HG02852 (cell line): ENCODE measurements around the gene PSPC1.
"Not testable (repeated sequence)": the region's sequence is repeated elsewhere in the genome, so short reads cannot be mapped to it uniquely, and the experiment has no call there.

ENCODE experiments used
- ATAC-seq: cut with Tn5 transposase; IDR thresholded peaks from one replicate; pipeline ENCODE4 v1.9.1; 2021; ENCODE audit warnings: mild to moderate bottlenecking, moderate library complexity; ENCODE audit not compliant: unreplicated experiment

PSPC1 gene, protein sequence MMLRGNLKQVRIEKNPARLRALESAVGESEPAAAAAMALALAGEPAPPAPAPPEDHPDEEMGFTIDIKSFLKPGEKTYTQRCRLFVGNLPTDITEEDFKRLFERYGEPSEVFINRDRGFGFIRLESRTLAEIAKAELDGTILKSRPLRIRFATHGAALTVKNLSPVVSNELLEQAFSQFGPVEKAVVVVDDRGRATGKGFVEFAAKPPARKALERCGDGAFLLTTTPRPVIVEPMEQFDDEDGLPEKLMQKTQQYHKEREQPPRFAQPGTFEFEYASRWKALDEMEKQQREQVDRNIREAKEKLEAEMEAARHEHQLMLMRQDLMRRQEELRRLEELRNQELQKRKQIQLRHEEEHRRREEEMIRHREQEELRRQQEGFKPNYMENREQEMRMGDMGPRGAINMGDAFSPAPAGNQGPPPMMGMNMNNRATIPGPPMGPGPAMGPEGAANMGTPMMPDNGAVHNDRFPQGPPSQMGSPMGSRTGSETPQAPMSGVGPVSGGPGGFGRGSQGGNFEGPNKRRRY

DNA sequence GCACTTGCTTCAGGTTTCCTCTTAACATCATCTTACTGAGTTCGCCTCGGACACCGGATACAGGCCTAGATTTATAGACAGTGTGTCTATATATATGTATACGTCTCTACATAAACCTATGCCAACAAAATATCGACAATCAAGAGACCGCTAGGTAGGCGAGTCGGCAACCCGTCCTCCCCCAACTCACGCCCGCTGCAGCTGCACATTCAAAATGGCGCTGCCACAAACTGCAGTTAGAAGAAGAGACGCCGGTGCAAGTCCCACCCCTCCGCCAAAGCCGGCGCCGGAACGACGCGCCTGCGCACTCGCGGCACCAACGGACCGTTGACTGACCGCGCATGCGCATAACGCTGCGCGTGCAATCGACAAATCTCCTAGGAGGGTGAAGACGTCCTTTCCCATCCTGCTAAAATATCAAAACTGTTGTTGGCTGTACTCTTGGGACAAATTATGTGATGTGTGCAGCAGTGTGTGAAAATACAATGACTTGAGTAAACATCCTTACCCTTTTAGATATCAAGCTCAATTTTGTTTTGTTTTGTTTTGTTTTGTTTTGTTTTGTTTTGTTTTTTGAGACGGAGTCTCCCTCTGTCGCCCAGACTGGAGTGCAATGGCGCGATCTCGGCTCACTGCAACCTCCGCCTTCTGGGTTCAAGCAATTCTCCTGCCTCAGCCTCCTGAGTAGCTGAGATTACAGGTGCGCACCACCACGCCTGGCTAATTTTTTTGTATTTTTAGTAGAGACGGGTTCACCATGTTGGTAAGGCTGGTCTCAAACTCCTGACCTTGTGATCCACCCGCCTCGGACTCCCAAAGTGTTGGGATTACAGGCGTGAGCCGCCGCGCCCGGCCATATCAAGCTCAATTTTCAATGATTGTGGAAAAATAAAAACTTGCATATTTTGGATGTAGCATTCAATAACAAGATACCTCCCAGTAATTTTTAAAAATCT lies at the start of gene PSPC1:
PSPC1 (minus strand) TSS at position 219 of the 956 bp plus-strand sequence; CDS start at position 31, 188 bp downstream.
- ATAC-seq: peak; percentile 82

GRCh38 chr13:19822673-19823072 lies 39.9 kb upstream of the PSPC1 start:
- ATAC-seq: no peak

- ATAC-seq: no peak
Measured at GRCh38 chr13:19818223-19818842, 35.6 kb upstream of the PSPC1 start.

GRCh38 chr13:19817510-19818158 lies 34.9 kb upstream of the PSPC1 start:
- ATAC-seq: no peak

DNA sequence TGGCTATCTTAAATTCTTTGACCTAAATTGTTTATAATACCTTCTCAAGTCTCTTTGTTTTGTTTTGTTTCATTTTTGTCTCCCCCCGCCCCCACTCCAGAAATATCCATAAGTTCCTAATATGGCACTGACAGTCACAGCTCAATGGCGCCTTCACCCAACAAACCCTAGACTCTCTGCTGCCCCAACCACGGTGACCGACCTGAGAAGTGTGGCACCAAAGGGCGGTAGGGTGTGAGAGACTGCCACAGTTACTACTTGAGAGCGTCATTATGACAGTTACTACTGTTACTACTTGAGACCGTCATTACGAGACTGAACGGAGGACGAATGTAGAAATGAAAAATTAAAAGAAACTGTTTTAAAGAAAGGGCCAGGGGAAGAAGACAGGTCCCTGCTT lies 34.4 kb upstream of the PSPC1 start:
- no peak for ATAC-seq

DNA sequence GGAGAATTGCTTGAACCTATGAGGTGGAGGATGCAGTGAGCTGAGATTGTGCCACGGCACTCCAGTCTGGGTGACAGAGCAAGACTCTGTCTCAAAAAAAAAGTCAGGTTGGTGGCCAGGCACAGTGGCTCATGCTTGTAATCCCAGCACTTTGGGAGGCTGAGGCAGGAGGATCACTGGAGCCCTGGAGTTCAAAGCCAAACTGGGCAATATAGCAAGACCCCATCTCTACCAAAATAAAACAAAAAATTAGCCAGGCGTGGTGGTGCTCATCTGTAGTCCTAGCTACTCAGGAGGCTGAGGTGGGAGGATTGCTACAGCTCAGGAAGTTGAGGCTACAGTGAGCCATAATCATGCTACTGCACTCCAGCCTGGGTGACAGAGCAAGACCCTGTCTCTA lies 33.1 kb upstream of the PSPC1 start:
- not testable (repeated sequence) for ATAC-seq

DNA sequence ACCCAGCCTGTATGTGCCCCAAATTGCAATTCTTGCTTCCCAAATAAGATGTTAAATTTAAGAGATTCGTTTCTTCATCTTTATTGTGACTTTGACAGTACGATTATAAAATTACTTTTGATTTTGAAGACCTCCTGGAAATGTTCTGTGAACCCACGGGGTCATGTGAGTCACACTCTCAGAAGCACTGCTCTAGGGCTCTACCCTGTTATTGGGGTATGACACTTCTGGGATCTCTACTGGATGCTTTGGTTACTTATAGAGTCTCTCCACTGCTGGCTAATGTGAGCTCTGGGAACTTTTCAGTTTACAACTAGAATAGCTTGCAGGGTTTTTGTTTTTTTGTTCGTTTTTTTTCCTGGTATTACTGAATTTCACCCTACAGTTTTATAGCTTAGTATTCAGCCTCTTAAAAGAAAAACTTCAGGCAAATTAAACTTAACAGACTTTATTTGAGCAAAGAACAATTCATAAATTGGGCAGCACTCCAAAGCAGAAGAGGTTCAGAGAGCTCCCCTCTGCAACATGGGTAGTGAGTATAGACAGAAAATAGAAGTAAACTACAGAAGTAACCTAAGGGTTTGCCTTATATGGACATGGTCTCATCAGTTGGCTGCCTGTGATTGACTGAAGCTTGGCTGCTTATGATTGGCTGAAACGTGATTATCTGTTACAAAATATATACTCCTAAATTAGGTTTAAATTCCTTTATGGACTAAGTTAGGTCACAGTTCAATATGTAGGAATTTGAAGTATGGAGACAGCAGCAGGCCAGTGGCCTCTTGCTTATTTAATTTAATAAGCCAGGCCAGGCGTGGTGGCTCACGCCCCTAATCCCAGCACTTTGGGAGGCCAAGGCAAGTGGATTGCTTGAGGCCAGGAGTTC lies 28.5 kb upstream of the PSPC1 start:
- no peak for ATAC-seq

GRCh38 chr13:19810151-19810550 lies 27.4 kb upstream of the PSPC1 start:
- ATAC-seq: no peak

- no peak for ATAC-seq
Measured at GRCh38 chr13:19805765-19806164, 23.0 kb upstream of the PSPC1 start.

GRCh38 chr13:19795956-19796355 lies 13.2 kb upstream of the PSPC1 start:
- ATAC-seq: no peak

- ATAC-seq: no peak
Measured at GRCh38 chr13:19794631-19795030, 11.9 kb upstream of the PSPC1 start.

DNA sequence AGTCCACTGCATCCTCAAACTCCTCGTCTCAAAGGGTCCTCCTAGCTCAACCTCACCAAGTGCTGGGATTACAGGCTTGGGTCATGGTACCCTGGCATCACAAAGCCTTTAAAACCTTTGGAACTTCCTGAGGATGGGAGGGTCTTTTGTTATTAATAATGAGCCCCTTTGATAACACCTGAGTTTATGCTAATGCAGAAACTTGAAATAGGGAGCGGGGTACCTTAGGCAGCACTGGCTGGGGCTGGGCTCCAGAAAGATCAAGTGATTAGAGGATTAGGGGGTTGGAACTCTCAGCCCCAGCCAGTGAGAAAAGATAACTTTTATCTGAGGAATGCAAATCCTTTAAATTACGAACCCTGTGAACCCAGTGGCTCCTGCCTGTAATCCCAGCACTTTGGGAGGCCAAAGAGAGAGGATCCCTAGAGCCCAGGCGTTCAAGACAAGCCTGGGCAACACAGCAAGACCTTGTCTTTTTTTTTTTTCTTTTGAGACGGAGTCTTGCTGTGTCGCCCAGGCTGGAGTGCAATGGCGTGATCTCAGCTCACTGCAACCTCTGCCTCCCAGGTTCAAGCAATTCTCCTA lies 9.3 kb upstream of the PSPC1 start:
- ATAC-seq: no peak

DNA sequence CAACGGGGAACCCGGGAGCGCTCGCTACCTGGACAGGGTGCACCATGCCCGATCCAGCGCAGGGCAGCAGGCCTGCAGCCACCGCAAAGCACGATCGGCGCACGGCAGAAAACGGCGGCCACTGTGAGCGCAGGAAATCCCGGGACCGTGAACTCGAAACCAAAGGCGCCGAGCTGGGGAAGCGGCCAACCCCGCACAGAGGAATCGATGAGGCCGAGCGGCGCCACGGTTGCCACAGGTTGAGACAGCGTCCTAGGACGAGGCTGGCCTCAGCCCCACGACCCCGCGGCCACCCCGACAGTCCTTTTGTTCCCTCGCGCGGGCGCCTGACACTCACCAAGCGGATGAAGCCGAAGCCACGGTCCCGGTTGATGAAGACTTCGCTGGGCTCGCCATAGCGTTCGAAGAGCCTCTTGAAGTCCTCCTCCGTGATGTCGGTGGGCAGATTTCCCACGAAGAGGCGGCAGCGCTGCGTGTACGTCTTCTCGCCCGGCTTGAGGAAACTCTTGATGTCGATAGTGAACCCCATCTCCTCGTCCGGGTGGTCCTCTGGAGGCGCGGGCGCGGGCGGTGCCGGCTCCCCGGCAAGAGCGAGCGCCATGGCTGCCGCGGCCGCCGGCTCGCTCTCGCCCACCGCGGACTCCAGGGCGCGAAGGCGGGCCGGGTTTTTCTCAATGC lies 557 bp downstream of the PSPC1 start:
- ATAC-seq: peak; percentile 49

DNA sequence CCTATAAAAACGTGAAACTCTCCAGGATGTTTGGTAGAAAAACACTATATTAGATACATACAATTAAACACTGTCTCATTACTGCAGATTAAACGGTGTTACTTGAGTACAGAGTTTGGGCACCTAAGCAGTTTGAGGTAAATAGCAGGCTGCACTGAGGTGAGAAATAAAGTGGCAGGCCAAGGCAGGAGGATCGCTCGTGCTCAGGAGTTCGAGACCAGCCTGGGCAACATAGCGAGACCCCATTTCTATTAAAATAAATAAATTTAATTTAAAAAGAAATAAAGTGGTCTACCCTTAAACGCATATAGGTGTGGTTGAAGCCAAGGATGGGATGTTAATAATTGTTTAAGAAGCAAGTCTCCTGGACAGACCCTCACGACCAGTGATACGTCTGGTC lies 1.2 kb downstream of the PSPC1 start:
- ATAC-seq: no peak

DNA sequence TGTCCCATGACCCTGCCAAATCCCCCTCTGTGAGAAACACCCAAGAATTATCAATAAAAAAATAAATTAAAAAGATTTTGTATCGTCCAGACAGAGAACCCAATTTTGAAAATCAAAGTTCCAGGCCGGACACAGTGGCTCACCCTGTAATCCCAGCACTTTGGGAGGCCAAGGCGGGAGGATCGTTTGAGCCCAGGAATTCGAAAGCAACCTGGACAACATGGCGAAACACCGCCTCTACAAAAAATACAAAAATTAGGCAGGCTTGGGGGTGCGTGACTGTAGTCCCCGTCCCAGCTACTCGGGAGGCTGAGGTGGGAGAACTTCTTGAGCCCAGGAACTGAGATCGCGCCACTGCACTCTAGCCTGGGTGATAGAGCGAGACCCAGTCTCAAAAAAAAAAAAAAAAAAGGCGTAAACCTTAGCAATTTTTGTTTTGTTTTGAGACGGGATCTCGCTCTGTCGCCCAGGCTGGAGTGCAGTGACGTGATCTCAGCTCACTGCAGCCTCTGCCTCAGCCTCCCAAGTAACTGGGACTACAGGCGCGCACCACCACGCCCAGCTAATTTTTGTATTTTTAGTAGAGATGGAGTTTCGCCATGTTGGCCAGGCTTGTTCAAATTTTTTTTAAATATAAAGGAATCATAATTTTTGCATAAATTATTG lies 1.9 kb downstream of the PSPC1 start:
- not testable (repeated sequence) for ATAC-seq

DNA sequence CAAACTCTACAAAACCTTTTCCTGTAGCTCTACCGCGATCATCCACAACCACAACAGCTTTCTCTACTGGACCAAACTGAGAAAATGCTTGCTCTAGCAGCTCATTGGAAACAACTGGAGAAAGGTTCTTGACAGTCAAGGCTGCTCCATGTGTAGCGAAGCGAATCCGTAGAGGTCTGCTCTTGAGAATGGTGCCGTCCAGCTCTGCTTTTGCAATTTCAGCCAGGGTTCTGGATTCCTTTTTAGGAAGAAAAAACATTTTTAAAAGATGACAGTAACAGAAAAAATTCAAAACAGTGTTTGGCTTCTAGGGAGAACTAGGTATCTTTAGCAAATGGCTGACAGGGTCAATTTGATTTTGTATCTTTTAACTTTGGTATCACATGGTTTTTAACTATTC lies 10.4 kb downstream of the PSPC1 start:
- no peak for ATAC-seq

DNA sequence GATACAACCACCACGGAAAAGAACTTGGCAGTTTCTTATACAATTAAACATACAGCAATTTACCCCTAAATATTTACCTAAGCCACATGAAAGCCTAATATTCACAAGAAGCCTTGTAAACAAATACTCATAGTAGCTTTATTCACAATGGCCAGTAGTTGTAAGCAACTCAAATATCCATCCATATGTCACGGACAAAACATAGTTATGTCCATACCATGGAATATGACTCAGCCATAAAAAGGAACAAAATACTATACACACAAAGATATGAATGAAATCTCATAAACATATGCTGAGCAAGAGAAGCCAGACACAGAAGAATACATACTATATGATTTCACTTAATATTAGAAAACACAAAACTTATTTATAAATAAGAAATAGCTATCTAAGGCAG lies 12.9 kb downstream of the PSPC1 start:
- no peak for ATAC-seq

GRCh38 chr13:19767966-19768365 lies 14.8 kb downstream of the PSPC1 start:
- ATAC-seq: no peak
